H1 (cell line): Measurements from ENCODE around the gene MTAP. TPM values are rescaled to one million over a fixed set of nuclear protein-coding genes. Genes with fewer than 3 reads are reported as not detected.

ENCODE experiments used
- GABPA ChIP-seq: IDR thresholded peaks from 2 replicates; pipeline ENCODE4 v1.6.1; 2011; ENCODE audit warnings: mild to moderate bottlenecking, low read length, moderate library complexity, borderline replicate concordance; ENCODE audit not compliant: insufficient read depth
- KDM1A ChIP-seq: fragments of 200-600, 300-600 bp; sonication (generic); IDR thresholded peaks from 2 replicates; pipeline ENCODE4 v1.7.1; 2016; ENCODE audit warnings: mild to moderate bottlenecking, low read length, borderline replicate concordance
- YY1 ChIP-seq: IDR thresholded peaks from 2 replicates; pipeline ENCODE4 v1.6.1; 2011; ENCODE audit warnings: low read depth, mild to moderate bottlenecking, low read length
- polyA plus RNA-seq, 7 experiments: library from polyadenylated mRNA; depleted of rRNA in 3 of 7; stranded (reverse) in 5 of 7; unstranded in 2 of 7; fragments of >200 nt in 5 of 7; fragments of 200-250 nt in 2 of 7; gene quantifications; 1 replicate in 5 of 7; 2 replicates in 1 of 7; 4 replicates in 1 of 7; pipeline versions ENCODE4 v1.2.1 to v1.2.3, GENCODE V29; 2011 to 2013; ENCODE audit warnings: missing spikeins in 2 of 7, mixed read lengths in 2 of 7
- total RNA-seq: library from RNA; stranded (reverse); fragmentation: NEBNext Ultra II Directional; extraction: Animal tissue kit (Norgen Biotek cat#: 25700); gene quantifications from 2 replicates; pipeline ENCODE4 v1.2.1, GENCODE V29; 2021

The MTAP gene
- total and polyA plus RNA-seq, 2 of the 8 experiments (the other 6 are each of a cell fraction or from before 2014, with no cell fraction given), result 16.4 to 100 TPM

GRCh38 chr9:21830589-21830988 lies 28.2 kb downstream of the MTAP start (continued):
- TF ChIP-seq GABPA, result no peak
- no peak for TF ChIP-seq YY1
- no peak for TF ChIP-seq KDM1A
